ENCODE results near the gene PRKCA.

Gene PRKCA

GRCh38 chr17:66664336-66664735, 361.9 kb downstream of the PRKCA start:
- no peak for DNase-seq

GRCh38 chr17:66665194-66665593, 362.8 kb downstream of the PRKCA start:
- DNase-seq, result no peak

GRCh38 chr17:66667090-66667489, 364.7 kb downstream of the PRKCA start:
- no peak for DNase-seq

- peak in 4 of 5 experiments; percentile 44 to 76 (median 64) for DNase-seq
These were observed 365.1 kb downstream of the PRKCA start for GRCh38 chr17:66667491-66668030.

GRCh38 chr17:66670206-66670605, 367.8 kb downstream of the PRKCA start:
- no peak for DNase-seq

- DNase-seq, result peak in 1 of 5 experiments; percentile 23
These were observed 368.7 kb downstream of the PRKCA start for GRCh38 chr17:66671156-66671555.

- DNase-seq, result peak in 3 of 5 experiments; percentile 30 to 82 (median 74)
These were observed 371.4 kb downstream of the PRKCA start for GRCh38 chr17:66673668-66674276.

GRCh38 chr17:66675273-66675990, 373.0 kb downstream of the PRKCA start:
- no peak for DNase-seq

DNA sequence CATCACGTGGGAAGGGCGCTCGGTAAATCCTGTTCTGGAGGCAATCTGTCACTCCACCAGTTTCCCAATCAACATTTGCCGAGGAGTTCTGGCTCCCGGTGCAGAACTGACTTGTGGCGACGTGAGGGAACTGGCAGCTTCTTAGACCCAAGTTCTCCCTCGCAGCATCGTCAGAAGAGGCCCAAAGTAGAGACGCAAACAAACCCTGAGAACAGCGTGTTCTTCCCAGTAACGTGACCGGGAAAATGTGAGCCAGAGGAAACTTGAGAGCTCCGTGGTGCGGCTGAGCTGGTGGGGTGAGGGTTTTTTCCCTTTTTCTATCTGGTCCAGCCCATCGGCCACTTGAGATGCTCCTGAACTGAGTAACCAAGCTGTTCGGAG, 373.6 kb downstream of the PRKCA start:
- DNase-seq, result no peak

DNA sequence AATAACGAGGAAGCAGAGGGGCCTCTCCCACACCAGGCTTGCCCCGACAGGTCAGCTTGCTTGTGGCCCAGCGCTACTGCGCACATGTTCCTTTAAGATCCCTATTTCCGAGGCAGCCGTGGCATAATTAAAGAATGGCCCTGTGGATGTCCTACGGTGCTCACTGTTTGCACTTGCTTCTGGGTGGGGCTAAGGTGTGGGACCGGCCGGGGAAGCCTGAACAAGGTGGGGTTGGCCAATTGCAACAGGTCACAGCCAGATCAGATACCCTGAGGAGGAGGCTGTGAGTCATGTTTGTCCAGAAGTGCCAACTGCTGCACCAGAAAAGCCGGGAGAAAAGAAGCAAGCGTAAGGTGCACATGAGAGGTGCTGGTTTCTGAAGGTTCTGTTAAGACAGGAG, 374.0 kb downstream of the PRKCA start:
- DNase-seq, result no peak

GRCh38 chr17:66677201-66677981, 375.0 kb downstream of the PRKCA start:
- DNase-seq, result no peak

DNA sequence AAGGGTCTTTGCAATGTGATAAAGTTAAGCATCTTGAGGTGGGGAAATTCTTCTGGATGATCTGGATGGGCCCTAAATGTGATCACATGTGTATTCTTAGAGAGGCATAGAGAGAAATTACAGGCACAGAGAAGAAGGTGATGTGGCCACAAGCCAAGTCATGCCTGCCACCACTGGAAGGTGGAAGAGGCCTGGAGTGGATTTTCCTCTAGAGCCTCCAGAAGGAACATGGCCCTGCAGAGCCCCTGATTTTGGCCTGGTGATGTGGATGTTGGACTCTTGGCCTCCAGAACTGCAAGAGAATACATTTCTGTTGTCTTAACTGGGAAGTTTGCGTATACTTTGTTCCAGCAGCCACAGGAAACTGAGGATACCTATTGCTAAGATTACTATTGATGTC, 375.6 kb downstream of the PRKCA start:
- no peak for DNase-seq

DNA sequence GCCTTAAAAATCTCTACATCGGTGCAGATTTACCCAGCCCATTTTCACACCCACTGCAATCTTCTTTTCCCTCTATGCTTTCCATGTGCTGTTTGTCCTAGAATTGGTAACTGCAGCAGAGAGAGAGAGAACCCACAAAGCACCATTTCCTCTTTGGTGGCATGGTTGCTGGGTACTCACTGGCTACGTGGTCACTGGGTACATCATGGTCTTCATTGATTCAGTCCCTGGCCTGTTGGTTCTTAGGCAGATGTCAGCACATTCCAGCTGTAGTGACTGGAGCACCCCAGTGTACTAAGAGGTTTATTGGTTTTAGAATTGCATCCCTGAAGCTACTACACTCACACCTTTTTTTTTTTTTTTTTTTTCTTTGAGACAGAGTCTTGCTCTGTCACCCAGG, 376.4 kb downstream of the PRKCA start:
- DNase-seq, result peak in 1 of 5 experiments; percentile 23

- DNase-seq, result no peak
These were observed 377.5 kb downstream of the PRKCA start for GRCh38 chr17:66679631-66680517.

DNA sequence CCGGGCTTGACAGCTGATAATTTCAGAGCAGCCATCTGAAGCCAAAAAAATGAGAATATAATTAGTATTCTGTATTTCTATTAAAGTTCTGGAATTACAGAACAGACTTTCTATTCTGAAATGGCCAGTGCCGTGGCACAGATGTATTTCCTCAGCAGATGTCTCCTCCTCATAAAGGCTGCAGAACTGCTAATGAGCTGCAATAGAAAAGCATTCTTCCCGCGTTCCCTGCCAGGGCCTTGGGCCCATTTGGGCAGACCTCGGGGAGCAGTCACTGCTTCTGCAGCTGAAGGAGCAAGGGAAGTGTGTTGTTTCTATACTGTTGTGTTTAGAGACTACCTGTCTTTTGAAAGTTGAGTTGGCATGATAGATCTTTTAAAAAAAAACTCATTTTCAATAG, 379.9 kb downstream of the PRKCA start:
- DNase-seq, result no peak

DNA sequence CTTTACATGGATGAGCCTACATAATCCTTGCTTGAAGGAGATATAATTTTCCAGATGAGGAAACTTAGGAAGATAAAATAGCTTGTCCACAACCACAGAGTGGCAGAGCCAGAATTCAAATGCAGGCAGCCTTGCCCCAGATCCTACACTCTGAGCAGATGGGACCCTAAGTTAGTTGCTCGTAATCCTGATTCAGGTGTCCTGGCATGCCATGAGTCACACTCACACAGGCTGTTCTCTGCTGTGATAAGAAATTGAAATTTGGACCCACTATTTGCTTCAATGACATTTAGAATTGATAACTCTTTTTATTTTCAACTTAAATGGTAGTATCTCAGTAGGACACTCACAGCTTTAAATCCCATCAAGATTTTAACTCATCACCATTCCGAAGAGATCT, 381.8 kb downstream of the PRKCA start:
- DNase-seq, result no peak

DNA sequence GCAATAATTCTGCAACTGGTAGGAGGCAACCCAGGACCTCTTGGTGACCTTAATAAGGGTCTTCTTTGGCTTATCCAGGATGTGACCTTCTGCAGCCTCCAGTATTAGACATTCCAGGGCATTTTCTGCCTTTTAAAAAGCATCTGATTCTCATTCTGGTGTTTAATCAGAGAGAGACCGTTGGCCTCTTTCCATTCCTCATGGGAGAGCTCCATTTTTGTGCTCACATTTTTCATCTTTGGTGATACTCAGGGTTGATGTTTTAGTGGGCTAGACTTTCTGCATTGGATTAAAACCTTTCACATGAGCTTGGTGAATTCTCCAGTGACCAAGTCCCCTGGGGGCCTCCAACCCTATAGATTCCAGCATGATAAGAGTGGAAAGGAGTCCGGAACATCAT, 382.3 kb downstream of the PRKCA start:
- no peak for DNase-seq

GRCh38 chr17:66686601-66687000, 384.2 kb downstream of the PRKCA start:
- DNase-seq, result no peak

- DNase-seq, result no peak
These were observed 385.3 kb downstream of the PRKCA start for GRCh38 chr17:66687570-66688284.

GRCh38 chr17:66689221-66689620, 386.8 kb downstream of the PRKCA start:
- DNase-seq, result no peak

DNA sequence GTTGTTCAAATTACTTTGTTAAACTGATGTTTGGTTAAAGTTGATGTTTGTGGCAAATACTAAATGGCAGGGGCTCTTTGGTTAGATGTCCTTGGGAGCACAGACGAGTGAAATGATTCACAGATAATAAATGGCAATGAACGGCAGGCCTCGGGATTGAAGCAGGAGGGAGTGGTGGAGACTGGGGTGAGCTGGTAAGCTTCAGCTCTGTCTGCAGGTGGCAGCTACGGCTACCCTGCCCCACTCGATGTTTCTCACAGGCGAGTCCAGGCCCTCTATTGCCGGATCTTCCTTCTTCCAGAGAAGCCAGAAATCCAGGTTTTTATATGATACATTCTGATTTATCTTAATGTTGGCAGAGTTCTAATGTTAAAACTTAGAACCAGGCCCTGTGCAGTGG, 387.8 kb downstream of the PRKCA start:
- no peak for DNase-seq
